ENCODE data around the gene PLCL2.
A peak's percentile ranks its signal among the peaks of the same experiment; 100 is the strongest.

The PLCL2 gene

GRCh38 chr3:16890597-16891333 lies 6.0 kb downstream of the PLCL2 start:
- DNase-seq (ENCODE audit: extremely low read depth, low read depth) = no peak
- no peak for TF ChIP-seq CTCF (IDR thresholded peaks at IDR 0.05; ENCODE audit: low read depth, low read length, missing control alignments)
- H3K4me3 ChIP-seq (replicated peaks; ENCODE audit: low read depth, low read length) = no peak overlapping the region

- H3K4me3 ChIP-seq (replicated peaks; ENCODE audit: low read depth, low read length) = no peak overlapping the region
- no peak for TF ChIP-seq CTCF (IDR thresholded peaks at IDR 0.05; ENCODE audit: low read depth, low read length, missing control alignments)
These were observed 9.0 kb downstream of the PLCL2 start for GRCh38 chr3:16893618-16894200.

GRCh38 chr3:16896094-16896627 lies 11.4 kb downstream of the PLCL2 start:
- TF ChIP-seq CTCF (IDR thresholded peaks at IDR 0.05; ENCODE audit: low read depth, low read length, missing control alignments) = no peak
- no peak overlapping the region for H3K4me3 ChIP-seq (replicated peaks; ENCODE audit: low read depth, low read length)
- no peak for DNase-seq (ENCODE audit: extremely low read depth, low read depth)

More at GRCh38 chr3:16893618-16894200, 9.0 kb downstream of the PLCL2 start:
- DNase-seq (ENCODE audit: extremely low read depth, low read depth) = no peak

GRCh38 chr3:16896820-16897219 lies 12.1 kb downstream of the PLCL2 start:
- H3K4me3 ChIP-seq (replicated peaks; ENCODE audit: low read depth, low read length) = no peak overlapping the region
- no peak for DNase-seq (ENCODE audit: extremely low read depth, low read depth)
- no peak for TF ChIP-seq CTCF (IDR thresholded peaks at IDR 0.05; ENCODE audit: low read depth, low read length, missing control alignments)

GRCh38 chr3:16897254-16897926 lies 12.6 kb downstream of the PLCL2 start:
- no peak overlapping the region for H3K4me3 ChIP-seq (replicated peaks; ENCODE audit: low read depth, low read length)
- peak; percentile 77 for DNase-seq (ENCODE audit: extremely low read depth, low read depth)

More at GRCh38 chr3:16897254-16897926, 12.6 kb downstream of the PLCL2 start:
- no peak for TF ChIP-seq CTCF (IDR thresholded peaks at IDR 0.05; ENCODE audit: low read depth, low read length, missing control alignments)

Measured in HFF-Myc (cell line).